Gastrocnemius medialis (tissue), 4 donors: ENCODE measurements around the gene MAN1A2.

Experiments used
- POLR2A ChIP-seq, 2 donors: fragments of 450-650 bp; IDR thresholded peaks; one replicate each; pipeline ENCODE4 v1.6.1; 2017; ENCODE audit warnings: antibody characterized with exemption in 2 of 2, mild to moderate bottlenecking in 2 of 2, moderate library complexity in 2 of 2
- TF ChIP-seq, protein P1 (sequence below), 5 experiments: fragments of 450-650 bp in 3 of 5; fragments of 200-600 bp in 2 of 5; sonication (generic) in 2 of 5; IDR thresholded peaks in 4 of 5; conservative IDR thresholded peaks in 1 of 5; 1 replicate in 4 of 5; 2 replicates in 1 of 5; pipeline ENCODE4 v1.5.1; 2016 to 2019; ENCODE audit warnings: antibody characterized with exemption in 5 of 5, mild to moderate bottlenecking in 3 of 5, moderate library complexity in 3 of 5

DNA sequence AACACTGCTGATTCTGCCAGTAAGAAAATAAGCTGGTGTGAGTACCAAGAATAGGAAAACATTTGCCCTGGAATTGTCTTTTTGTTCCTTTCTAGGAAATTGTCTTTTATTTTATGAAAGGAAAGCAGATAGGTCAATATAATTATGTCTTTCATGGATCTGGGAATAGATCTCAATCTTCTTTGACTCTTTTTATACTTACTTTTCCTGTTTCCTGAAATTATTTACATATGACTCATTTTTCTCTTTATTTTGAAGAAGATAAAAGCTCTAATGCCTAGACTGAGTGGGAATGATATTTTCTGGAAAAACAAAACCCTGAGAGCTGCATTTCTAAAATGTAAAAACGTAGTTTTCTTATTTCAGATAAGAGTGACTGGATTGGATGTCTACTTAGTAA, 100.1 kb downstream of the MAN1A2 start:
- TF ChIP-seq POLR2A (IDR thresholded peaks at IDR 0.05) = no peak
- TF ChIP-seq, protein P1, sequence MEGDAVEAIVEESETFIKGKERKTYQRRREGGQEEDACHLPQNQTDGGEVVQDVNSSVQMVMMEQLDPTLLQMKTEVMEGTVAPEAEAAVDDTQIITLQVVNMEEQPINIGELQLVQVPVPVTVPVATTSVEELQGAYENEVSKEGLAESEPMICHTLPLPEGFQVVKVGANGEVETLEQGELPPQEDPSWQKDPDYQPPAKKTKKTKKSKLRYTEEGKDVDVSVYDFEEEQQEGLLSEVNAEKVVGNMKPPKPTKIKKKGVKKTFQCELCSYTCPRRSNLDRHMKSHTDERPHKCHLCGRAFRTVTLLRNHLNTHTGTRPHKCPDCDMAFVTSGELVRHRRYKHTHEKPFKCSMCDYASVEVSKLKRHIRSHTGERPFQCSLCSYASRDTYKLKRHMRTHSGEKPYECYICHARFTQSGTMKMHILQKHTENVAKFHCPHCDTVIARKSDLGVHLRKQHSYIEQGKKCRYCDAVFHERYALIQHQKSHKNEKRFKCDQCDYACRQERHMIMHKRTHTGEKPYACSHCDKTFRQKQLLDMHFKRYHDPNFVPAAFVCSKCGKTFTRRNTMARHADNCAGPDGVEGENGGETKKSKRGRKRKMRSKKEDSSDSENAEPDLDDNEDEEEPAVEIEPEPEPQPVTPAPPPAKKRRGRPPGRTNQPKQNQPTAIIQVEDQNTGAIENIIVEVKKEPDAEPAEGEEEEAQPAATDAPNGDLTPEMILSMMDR (IDR thresholded peaks at IDR 0.05 in 4 of 5, conservative IDR thresholded peaks at IDR 0.05 in 1 of 5) = no peak
